ENCODE results near the gene RHOF.

Gene RHOF

DNA sequence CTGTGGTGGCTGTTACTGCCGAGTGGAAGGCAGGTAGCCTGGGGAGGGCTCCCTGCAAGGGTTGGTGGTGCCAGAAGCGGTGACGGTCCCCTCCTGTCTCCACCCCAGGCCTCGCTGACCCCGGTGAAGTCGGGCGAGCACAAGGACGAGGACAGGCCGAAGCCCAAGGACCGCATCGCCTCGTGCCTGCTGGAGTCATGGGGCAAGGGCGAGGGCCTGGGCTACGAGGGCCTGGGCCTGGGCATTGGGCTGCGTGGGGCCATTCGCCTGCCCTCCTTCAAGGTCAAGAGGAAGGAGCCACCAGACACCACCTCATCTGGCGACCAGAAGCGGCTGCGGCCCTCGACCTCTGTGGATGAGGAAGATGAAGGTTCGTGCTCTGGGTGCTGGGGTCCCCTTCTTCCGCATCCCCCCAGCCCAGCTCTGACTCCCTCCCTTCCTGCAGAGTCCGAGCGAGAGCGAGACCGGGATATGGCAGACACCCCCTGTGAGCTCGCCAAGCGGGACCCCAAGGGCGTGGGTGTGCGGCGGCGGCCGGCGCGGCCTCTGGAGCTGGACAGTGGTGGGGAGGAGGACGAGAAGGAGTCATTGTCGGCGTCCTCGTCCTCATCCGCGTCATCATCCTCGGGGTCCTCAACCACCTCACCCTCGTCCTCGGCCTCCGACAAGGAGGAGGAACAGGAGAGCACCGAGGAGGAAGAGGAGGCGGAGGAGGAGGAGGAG lies 23.6 kb upstream of the RHOF start:
- TF ChIP-seq TAF1 (IDR thresholded peaks at IDR 0.05; ENCODE audit: borderline replicate concordance, low read depth, low read length) (no peak), POLR2A (IDR thresholded peaks at IDR 0.05; ENCODE audit: low read depth, low read length) (no peak), POLR2AphosphoS5 (IDR thresholded peaks at IDR 0.05; ENCODE audit: low read depth, low read length) (no peak)
- FAIRE-seq (no peak), DNase-seq (ENCODE audit: insufficient read length) (no peak)

DNA sequence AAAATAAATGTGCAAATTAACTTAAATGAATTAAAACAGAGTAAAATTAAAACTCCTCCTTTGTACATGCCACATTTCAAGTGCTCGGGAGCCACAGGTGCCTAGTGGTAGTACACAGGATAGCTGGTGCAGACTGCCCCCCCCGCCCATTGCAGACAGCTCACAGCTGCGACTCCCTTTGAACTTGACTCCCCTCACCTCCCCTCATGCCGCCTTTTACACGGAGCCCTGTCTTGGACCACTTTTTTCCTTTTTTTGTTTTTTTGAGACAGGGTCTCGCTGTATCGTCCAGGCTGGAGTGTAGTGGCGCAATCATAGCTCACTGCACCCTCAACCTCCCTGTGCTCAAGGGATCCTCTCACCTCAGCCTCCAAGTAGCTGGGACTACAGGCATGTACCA lies 21.8 kb upstream of the RHOF start:
- no peak for FAIRE-seq
- TF ChIP-seq TAF1 (IDR thresholded peaks at IDR 0.05; ENCODE audit: borderline replicate concordance, low read depth, low read length) (no peak), POLR2A (IDR thresholded peaks at IDR 0.05; ENCODE audit: low read depth, low read length) (no peak), POLR2AphosphoS5 (IDR thresholded peaks at IDR 0.05; ENCODE audit: low read depth, low read length) (no peak)
- no peak for DNase-seq (ENCODE audit: insufficient read length)

DNA sequence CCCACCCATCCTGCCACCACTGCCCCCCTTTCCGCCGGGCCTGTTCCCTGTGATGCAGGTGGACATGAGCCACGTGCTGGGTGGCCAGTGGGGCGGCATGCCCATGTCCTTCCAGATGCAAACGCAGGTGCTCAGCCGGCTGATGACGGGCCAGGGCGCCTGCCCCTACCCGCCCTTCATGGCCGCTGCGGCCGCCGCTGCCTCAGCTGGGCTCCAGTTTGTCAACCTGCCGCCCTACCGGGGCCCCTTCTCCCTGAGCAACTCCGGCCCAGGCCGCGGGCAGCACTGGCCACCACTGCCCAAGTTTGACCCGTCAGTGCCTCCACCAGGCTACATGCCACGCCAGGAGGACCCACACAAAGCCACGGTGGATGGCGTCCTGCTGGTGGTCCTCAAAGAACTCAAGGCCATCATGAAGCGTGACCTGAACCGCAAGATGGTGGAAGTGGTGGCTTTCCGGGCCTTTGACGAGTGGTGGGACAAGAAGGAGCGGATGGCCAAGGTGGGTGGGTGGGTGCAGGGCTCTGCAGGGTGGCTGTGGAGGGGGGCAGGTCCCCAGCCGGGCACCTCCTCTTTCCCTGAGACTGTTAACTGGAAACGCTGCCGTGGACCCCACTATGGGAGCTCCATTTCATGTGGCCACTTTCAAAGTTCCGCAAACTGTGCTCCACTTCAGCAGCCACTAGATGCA lies 21.1 kb upstream of the RHOF start:
- TF ChIP-seq POLR2A (IDR thresholded peaks at IDR 0.05; ENCODE audit: low read depth, low read length), result no peak
- no peak for TF ChIP-seq TAF1 (IDR thresholded peaks at IDR 0.05; ENCODE audit: borderline replicate concordance, low read depth, low read length)
- TF ChIP-seq POLR2AphosphoS5 (IDR thresholded peaks at IDR 0.05; ENCODE audit: low read depth, low read length), result no peak
- no peak for FAIRE-seq
- no peak for DNase-seq (ENCODE audit: insufficient read length)

DNA sequence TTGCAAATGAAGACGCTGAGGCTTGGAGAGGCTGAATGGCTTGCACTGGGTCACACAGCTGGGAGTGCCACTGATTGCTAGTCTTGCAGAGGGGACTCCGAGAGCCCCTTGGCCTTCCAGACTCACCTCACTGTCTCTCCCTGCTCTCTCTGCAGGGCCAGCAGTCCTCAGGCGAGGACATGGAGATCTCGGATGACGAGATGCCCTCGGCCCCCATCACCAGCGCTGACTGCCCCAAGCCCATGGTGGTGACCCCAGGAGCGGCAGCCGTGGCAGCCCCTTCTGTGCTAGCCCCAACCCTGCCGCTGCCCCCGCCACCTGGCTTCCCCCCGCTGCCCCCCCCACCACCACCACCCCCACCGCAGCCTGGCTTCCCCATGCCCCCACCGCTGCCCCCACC lies 20.5 kb upstream of the RHOF start:
- no peak for TF ChIP-seq TAF1 (IDR thresholded peaks at IDR 0.05; ENCODE audit: borderline replicate concordance, low read depth, low read length)
- TF ChIP-seq POLR2A (IDR thresholded peaks at IDR 0.05; ENCODE audit: low read depth, low read length), result no peak
- TF ChIP-seq POLR2AphosphoS5 (IDR thresholded peaks at IDR 0.05; ENCODE audit: low read depth, low read length), result no peak
- no peak for FAIRE-seq
- DNase-seq (ENCODE audit: insufficient read length), result no peak

DNA sequence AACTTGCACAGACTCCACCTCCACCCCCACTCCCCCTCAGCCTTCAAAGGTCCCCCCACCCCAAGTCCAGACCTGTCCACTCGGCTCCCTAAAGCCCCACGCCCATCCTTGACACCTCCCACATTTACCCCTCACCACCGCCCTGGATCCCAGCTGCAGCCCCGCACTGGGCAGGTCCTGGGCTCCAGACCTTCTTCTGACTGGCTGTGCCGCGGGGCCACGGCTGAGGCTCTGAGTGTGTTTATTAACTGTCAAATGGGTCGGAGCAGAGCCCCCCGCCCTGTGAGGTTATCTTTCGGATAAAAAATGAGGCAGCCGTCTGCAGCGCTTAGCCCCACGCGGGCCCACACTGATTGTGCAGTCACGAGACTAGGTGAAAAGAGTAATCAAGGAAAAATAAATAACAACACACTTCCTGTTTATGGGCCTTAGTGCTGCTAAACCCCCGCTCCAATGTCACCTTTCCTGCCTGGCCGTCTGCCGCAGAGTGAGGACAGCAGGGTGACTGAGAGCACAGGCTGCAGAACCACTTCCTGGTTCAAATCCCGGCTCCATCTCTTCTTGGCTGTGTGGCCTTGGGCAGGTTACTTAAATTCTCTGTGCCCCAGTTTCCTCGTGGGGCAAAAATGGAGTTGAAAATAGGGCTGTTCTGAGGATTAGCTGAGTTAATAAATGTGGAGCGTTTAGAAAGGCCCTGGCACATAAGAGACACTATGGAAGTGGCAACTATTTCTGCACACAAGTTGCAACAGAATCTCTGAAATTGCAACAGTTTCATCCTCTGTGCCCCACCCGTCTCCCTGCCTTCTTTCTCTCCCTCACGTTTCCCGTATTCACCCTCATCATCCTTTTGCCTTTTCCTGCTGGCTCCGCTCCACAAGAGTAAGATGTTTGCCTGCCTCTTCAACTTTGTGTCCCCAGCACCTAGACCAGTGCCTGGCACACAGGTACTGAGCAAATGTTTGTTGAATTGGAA lies 19.7 kb upstream of the RHOF start:
- DNase-seq (ENCODE audit: insufficient read length) (no peak), FAIRE-seq (no peak)
- TF ChIP-seq POLR2AphosphoS5 (IDR thresholded peaks at IDR 0.05; ENCODE audit: low read depth, low read length) (no peak), TAF1 (IDR thresholded peaks at IDR 0.05; ENCODE audit: borderline replicate concordance, low read depth, low read length) (no peak), POLR2A (IDR thresholded peaks at IDR 0.05; ENCODE audit: low read depth, low read length) (no peak)

DNA sequence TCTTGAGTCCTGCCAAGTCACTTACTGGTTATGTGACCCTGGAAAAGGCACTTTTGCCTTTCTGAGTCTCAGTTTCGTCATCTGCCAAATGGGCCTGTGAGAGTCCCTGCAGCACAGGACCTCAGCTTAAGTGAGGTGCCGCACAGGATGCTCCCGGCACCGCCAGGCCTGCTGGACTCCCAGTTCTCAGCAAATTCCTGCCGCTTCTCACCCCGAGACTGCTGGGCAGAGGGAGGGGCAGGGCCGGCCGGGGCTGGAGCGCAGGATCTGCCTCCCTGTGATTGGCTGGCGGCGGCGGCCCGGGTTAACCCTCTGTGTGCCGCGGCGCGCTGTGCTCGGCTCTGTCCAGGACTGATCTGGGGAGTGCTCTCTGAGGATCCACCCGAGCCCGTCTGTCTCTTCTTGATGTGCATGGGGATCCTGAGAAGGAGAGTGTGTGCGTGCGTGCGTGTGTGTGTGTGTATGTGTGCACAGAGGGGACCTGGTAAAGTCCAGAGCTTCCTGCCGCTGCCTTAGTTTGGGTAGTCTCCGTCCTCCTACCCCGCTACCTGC lies 18.9 kb upstream of the RHOF start:
- DNase-seq (ENCODE audit: insufficient read length) (peak; percentile 67), FAIRE-seq (peak; percentile 36)
- TF ChIP-seq TAF1 (IDR thresholded peaks at IDR 0.05; ENCODE audit: borderline replicate concordance, low read depth, low read length), result no peak

DNA sequence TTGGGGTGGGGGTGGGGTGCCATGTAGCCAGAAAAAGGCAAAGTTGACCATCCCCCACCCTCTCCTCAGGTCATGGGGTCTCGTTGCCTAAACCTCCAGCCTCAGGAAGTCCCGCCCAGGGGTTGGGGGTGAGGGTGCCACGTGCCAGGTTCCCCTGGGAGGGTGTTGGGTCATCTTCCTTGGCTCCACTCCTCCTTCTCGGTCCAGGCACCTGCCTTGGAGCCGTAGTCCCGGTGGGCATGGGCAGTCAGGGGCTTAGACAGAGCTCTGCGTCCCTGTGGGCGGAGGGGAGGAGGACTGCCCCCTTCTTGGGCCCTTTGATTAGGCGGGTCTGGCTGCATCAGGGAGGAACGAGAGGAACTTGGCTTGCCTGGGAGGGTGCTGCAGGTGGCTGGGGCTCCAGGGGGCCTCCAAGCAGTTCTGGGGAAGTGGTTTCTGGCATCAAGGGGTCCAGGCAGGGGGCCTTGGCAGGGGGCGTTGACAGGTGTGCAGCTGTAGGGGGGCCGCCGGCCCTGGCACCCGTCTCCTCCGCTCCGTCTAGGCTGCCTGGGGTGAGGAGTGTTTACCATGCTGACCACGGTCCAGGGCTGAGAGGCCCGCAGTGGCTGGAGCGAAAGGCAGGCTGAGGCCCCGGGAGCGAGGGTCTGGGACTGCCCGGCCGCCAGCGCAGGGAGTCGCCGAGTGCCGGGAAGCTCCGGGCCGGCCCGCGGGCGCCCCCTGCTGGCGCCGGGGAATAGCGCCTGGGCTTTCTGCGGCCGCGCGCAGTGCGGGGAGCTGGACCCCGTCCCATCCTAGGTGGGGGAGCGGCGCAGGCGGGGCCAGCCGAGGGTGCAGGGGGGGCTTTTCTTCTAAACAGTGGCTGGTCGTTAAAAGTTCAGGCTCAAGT lies 18.2 kb upstream of the RHOF start:
- peak; percentile 98 for DNase-seq (ENCODE audit: insufficient read length)
- TF ChIP-seq POLR2A (IDR thresholded peaks at IDR 0.05; ENCODE audit: low read depth, low read length), result no peak
- FAIRE-seq, result peak; percentile 50

DNA sequence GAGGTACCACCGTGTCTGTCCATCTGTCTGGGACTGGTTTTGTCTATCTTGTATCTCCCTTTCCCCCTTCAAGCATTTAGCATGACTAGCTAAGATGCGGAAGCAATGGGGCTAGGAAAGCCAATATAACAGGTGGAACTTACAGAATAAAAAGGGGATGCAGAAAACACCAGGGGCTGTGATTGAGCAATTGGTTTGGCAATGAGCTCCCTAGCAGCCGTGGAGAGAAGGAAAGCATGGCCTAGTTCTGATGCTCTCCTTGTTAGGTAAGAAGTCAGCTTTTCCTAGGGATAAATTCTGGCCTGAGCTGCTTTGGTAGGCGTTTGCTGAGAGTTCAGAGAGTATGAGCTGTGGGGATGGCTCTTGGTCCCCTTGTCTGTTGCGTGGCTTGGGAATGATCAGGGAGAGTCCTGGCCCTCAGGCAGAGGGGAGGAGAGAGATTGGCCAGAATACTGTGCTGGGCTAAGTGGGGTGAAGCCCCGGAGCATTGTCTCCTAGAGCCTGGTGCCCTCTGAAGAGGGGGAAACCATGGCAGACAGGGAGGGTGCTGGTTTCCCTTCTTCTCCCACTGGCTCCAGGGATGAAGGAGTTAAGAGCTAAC lies 17.4 kb upstream of the RHOF start:
- DNase-seq (ENCODE audit: insufficient read length) (no peak), FAIRE-seq (no peak)
- TF ChIP-seq POLR2A (IDR thresholded peaks at IDR 0.05; ENCODE audit: low read depth, low read length), result 0 out of 2 replicates have a peak, but pooled peaks have one; percentile 23
- TF ChIP-seq TAF1 (IDR thresholded peaks at IDR 0.05; ENCODE audit: borderline replicate concordance, low read depth, low read length), result no peak

DNA sequence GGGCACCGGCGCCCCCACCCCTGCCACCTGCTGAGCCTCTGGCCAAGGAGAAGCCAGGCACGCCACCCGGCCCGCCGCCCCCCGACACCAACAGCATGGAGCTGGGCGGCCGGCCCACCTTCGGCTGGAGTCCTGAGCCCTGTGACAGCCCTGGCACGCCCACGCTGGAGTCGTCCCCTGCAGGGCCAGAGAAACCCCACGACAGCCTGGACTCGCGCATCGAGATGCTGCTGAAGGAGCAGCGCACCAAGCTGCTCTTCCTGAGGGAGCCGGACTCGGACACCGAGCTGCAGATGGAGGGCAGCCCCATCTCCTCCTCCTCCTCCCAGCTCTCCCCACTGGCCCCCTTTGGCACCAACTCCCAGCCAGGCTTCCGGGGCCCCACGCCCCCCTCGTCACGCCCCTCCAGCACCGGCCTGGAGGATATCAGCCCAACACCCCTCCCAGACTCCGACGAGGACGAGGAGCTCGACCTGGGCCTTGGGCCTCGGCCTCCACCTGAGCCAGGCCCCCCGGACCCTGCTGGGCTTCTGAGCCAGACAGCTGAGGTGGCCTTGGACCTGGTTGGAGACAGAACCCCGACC lies 16.8 kb upstream of the RHOF start:
- TF ChIP-seq POLR2A (IDR thresholded peaks at IDR 0.05; ENCODE audit: low read depth, low read length) (no peak), TAF1 (IDR thresholded peaks at IDR 0.05; ENCODE audit: borderline replicate concordance, low read depth, low read length) (no peak), POLR2AphosphoS5 (IDR thresholded peaks at IDR 0.05; ENCODE audit: low read depth, low read length) (no peak)
- DNase-seq (ENCODE audit: insufficient read length) (no peak), FAIRE-seq (no peak)

DNA sequence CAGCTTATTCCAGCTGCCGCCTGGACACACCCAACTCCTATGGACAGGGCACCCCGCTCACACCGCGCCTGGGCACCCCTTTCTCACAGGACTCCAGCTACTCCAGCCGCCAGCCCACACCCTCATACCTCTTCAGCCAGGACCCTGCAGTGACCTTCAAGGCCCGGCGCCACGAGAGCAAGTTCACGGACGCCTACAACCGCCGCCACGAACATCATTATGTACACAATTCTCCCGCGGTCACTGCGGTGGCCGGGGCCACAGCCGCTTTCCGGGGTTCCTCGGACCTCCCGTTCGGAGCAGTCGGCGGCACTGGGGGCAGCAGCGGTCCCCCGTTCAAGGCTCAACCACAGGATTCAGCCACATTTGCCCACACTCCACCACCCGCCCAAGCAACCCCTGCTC lies 16.2 kb upstream of the RHOF start:
- no peak for TF ChIP-seq TAF1 (IDR thresholded peaks at IDR 0.05; ENCODE audit: borderline replicate concordance, low read depth, low read length)
- TF ChIP-seq POLR2A (IDR thresholded peaks at IDR 0.05; ENCODE audit: low read depth, low read length), result no peak
- TF ChIP-seq POLR2AphosphoS5 (IDR thresholded peaks at IDR 0.05; ENCODE audit: low read depth, low read length), result no peak
- no peak for DNase-seq (ENCODE audit: insufficient read length)
- FAIRE-seq, result no peak

Measured in GM12892 (cell line).